GM20000 (cell line): ENCODE measurements around the gene HOXB7.

Experiments
- DNase-seq: peaks from one replicate; pipeline ENCODE4 v3.0.0; 2012; ENCODE audit warnings: low spot score
- TF ChIP-seq, protein P1 (sequence below): IDR thresholded peaks from 2 replicates; pipeline ENCODE4 v1.5.1; 2012; ENCODE audit warnings: mild to moderate bottlenecking, control low read depth; ENCODE audit errors: extremely low read depth, missing control alignments

The HOXB7 gene

DNA sequence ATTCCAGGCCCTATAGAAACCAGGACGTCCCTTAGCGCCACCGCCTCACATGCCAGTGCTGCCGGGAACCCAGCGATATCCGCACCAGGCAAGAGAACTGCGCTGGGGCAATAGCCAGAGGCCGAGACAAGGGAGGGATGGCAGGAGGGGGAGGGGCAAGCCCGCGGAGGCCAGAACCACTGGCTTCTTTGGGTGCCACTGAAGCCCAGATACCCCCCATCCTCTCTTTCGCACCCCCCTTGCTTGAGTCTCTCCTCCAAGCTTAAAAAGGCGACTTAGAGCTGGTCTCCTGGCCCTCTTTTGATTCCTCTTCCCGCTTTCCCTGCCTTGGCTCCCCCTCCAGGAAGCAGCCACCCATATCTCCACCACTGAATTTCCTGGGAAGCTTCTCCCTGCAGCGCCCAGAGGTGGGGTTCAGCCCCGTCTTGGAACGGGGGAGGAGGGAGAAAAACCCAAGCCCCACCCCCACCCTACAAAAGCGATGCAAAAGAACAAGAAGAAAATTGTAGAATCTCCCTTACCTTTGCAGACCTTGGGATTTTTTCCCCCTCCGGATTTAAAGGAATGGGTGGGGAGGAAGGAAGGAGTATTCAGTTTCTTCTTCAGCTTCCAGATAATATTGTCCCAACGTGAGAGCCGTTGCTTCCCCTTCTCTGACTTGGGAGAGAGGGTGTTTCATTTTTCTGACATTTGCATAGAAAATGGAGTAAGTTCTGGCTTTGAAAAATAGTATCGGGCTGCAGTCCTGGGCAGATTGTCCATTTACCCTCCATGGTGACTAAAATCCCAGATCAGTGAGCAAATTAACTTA is 6.7 kb downstream of the HOXB7 start:
- DNase-seq, result no peak

GRCh38 chr17:48601539-48602425 is 9.0 kb downstream of the HOXB7 start:
- DNase-seq, result no peak
- TF ChIP-seq, protein P1, sequence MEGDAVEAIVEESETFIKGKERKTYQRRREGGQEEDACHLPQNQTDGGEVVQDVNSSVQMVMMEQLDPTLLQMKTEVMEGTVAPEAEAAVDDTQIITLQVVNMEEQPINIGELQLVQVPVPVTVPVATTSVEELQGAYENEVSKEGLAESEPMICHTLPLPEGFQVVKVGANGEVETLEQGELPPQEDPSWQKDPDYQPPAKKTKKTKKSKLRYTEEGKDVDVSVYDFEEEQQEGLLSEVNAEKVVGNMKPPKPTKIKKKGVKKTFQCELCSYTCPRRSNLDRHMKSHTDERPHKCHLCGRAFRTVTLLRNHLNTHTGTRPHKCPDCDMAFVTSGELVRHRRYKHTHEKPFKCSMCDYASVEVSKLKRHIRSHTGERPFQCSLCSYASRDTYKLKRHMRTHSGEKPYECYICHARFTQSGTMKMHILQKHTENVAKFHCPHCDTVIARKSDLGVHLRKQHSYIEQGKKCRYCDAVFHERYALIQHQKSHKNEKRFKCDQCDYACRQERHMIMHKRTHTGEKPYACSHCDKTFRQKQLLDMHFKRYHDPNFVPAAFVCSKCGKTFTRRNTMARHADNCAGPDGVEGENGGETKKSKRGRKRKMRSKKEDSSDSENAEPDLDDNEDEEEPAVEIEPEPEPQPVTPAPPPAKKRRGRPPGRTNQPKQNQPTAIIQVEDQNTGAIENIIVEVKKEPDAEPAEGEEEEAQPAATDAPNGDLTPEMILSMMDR, result no peak

More for the DNA sequence above, 6.7 kb downstream of the HOXB7 start:
- TF ChIP-seq, protein P1, result no peak

- TF ChIP-seq, protein P1, result no peak
- no peak for DNase-seq
These were observed 9.6 kb downstream of the HOXB7 start for GRCh38 chr17:48601207-48601538.

DNA sequence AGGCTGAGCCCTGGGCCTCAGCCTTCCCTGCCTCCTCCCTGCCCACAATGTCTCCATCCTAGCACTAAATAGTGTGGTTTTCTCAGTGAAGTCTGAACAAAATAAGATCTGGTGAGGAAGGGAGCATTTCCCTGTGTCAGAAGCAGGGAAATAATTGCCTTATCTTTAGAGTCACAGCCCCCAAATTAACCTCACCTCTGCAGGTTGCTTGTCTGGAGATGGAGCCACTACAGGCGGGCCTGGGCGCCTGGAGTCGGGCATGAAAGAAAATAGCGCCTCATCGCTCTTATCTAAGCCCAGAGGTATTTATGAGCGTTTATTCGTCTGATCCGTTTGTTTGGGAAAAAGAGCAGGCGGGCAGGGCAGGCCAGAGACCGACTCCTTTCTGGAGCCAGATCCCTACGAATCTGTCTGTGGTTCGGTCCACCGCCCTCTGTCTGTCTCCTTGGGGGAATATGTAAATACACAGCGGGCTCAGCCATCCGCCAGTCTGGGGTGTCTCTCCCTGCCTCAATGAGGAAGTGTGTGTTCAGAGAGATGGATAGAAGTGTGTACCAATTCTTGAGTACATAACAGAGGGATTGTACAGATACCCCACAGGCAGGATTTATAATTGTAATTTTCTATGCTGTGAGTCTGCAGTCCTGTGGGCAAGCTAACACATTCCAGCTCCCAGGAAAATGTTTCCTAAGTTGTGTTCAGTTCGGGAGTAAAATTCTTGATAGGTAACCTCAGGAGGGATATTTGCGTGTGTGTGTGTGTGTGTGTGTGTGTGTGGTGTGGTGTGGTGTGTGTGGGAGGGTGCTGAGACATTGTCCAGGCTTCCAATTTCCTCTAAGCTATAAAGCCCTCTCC is 10.3 kb downstream of the HOXB7 start:
- TF ChIP-seq, protein P1, result no peak
- DNase-seq, result no peak

DNA sequence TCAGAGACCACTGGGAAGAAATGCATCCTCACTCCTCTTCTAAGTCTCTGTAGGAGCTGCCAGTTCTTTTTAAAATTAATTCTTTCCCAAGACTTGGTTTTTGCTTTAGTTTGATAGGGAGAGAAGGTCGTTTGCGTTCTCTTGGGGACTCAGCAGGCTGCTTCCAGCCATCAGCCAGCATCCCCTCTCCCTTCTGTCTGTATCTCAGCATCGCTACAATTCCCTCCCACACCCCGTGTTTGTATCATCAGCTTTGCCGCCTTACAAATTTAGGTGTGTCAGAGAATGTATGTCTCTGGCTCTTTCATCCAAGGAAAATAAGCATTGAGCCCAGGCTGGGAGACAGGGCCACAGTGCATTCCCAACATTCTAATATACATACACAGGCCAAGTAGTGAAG is 11.5 kb downstream of the HOXB7 start:
- no peak for DNase-seq
- TF ChIP-seq, protein P1, result no peak

GRCh38 chr17:48598736-48599135 is 12.1 kb downstream of the HOXB7 start:
- no peak for DNase-seq
- TF ChIP-seq, protein P1, result no peak
